Neural cell (in vitro differentiated cells): ENCODE measurements around the gene PARD3B.

Experiments used
- CTCF ChIP-seq: fragments of 450-650 bp; IDR thresholded peaks from 2 replicates; pipeline ENCODE4 v1.5.1; 2014; ENCODE audit warnings: antibody characterized with exemption, mild to moderate bottlenecking, moderate library complexity; ENCODE audit not compliant: poor library complexity, severe bottlenecking
- EP300 ChIP-seq: fragments of 450-650 bp; conservative IDR thresholded peaks from 2 replicates; pipeline ENCODE4 v1.6.1; 2014; ENCODE audit warnings: antibody characterized with exemption, mild to moderate bottlenecking, moderate library complexity; ENCODE audit not compliant: poor library complexity, severe bottlenecking
- EZH2 ChIP-seq: fragments of 200-600, 300-800 bp; shearing (Covaris generic), sonication (generic); IDR thresholded peaks from 2 replicates; pipeline ENCODE4 v1.6.1; 2014; ENCODE audit warnings: antibody characterized with exemption, low read length, borderline replicate concordance, mild to moderate bottlenecking; ENCODE audit not compliant: insufficient read depth, poor library complexity, severe bottlenecking
- MXI1 ChIP-seq: fragments of 450-650 bp; conservative IDR thresholded peaks from 2 replicates; pipeline ENCODE4 v1.6.1; 2014; ENCODE audit warnings: antibody characterized with exemption, mild to moderate bottlenecking; ENCODE audit not compliant: poor library complexity, severe bottlenecking
- POLR2AphosphoS5 ChIP-seq: IDR thresholded peaks from 2 replicates; pipeline ENCODE4 v1.6.1; 2012
- RAD21 ChIP-seq: fragments of 450-650 bp; conservative IDR thresholded peaks from 2 replicates; pipeline ENCODE4 v1.6.1; 2014; ENCODE audit warnings: antibody characterized with exemption, mild to moderate bottlenecking, moderate library complexity
- REST ChIP-seq: IDR thresholded peaks from 2 replicates; pipeline ENCODE4 v1.6.1; 2012; ENCODE audit warnings: borderline replicate concordance
- SMC3 ChIP-seq: fragments of 450-650 bp; conservative IDR thresholded peaks from 2 replicates; pipeline ENCODE4 v1.6.1; 2014; ENCODE audit warnings: antibody characterized with exemption, mild to moderate bottlenecking, moderate library complexity; ENCODE audit not compliant: poor library complexity
- TAF1 ChIP-seq: IDR thresholded peaks from 2 replicates; pipeline ENCODE4 v1.6.1; 2012; ENCODE audit warnings: low read depth

- TF ChIP-seq CTCF (no peak), TAF1 (no peak), SMC3 (no peak), EP300 (no peak), REST (no peak), POLR2AphosphoS5 (no peak), EZH2 (no peak), RAD21 (no peak), MXI1 (no peak)
Observed at GRCh38 chr2:205555566-205556230, 1010.4 kb downstream of the PARD3B start.
